IMR-90 (cell line): ENCODE results near the gene TMEM82. TPM values are rescaled to one million over a fixed set of nuclear protein-coding genes. Genes with fewer than 3 reads are reported as not detected.

ENCODE experiments used
- ATAC-seq: fragments of 200-7000 bp; cut with Tn5 transposase; 2 replicates; pipeline ENCODE4 v1.9.1; 2020; ENCODE audit warnings: low read depth, mild to moderate bottlenecking, moderate library complexity
- BruUV-seq: library from RNA; stranded (reverse); fragments of 400-500 nt; replicated peaks from 2 replicates; lab custom pipeline; 2021; lab: Mats Ljungman, UMichigan
- CTCF ChIA-PET: fragments of 300-600 bp; formaldehyde crosslinking; extraction: SDS; loops from one replicate; lab custom pipeline; 2021; ENCODE audit warnings: antibody characterized with exemption; lab: Yijun Ruan, JAX
- POLR2A ChIA-PET: fragments of 300-600 bp; sonication (Branson Sonifier 250); formaldehyde crosslinking; loops from one replicate; lab custom pipeline; 2022; ENCODE audit warnings: antibody characterized with exemption; ENCODE audit not compliant: unreplicated experiment; lab: Charles Lee
- DNase-seq: peaks from one replicate; pipeline ENCODE4 v3.0.0; 2013
- H2AFZ ChIP-seq: replicated peaks from 2 replicates; pipeline ENCODE3; 2013; ENCODE audit warnings: low read length, mild to moderate bottlenecking; ENCODE audit not compliant: poor library complexity
- H2AK5ac ChIP-seq: 2 replicates; pipeline ENCODE4 v1.6.1; 2013; ENCODE audit warnings: low read depth, low read length, inconsistent platforms
- H2AK9ac ChIP-seq: replicated peaks from 2 replicates; pipeline ENCODE3; 2013; ENCODE audit warnings: mild to moderate bottlenecking, low read depth, low read length, moderate library complexity; ENCODE audit not compliant: poor library complexity
- H2BK120ac ChIP-seq: 2 replicates; pipeline ENCODE4 v1.6.1; 2013; ENCODE audit warnings: low read depth, low read length, inconsistent platforms
- H2BK15ac ChIP-seq: 3 replicates; pipeline ENCODE4 v1.6.1; 2013; ENCODE audit warnings: low read depth, low read length, inconsistent platforms
- H2BK20ac ChIP-seq: 2 replicates; pipeline ENCODE4 v1.6.1; 2013; ENCODE audit warnings: low read depth, mild to moderate bottlenecking, inconsistent platforms, low read length, moderate library complexity
- H2BK5ac ChIP-seq: 2 replicates; pipeline ENCODE4 v1.6.1; 2013; ENCODE audit warnings: mild to moderate bottlenecking, low read depth, low read length, inconsistent platforms; ENCODE audit not compliant: poor library complexity, severe bottlenecking
- H3K14ac ChIP-seq: replicated peaks from 2 replicates; pipeline ENCODE4 v1.6.1; 2013; ENCODE audit warnings: low read depth, low read length, inconsistent platforms
- H3K18ac ChIP-seq: 2 replicates; pipeline ENCODE4 v1.6.1; 2013; ENCODE audit warnings: low read depth, low read length, control low read depth
- H3K23ac ChIP-seq: 2 replicates; pipeline ENCODE4 v1.6.1; 2013; ENCODE audit warnings: low read depth, low read length, inconsistent platforms
- H3K27ac ChIP-seq: 2 replicates; pipeline ENCODE4 v1.5.1; 2013; ENCODE audit warnings: mild to moderate bottlenecking, control low read depth, low read length; ENCODE audit not compliant: insufficient read depth
- H3K27me3 ChIP-seq: 2 replicates; pipeline ENCODE4 v1.6.1; 2013; ENCODE audit warnings: low read length; ENCODE audit not compliant: control insufficient read depth, insufficient read depth
- H3K36me3 ChIP-seq: 2 replicates; pipeline ENCODE4 v1.6.1; 2013; ENCODE audit warnings: low read length, mixed read lengths; ENCODE audit not compliant: control insufficient read depth, insufficient read depth
- H3K4ac ChIP-seq: 2 replicates; pipeline ENCODE4 v1.6.1; 2013; ENCODE audit warnings: low read depth, low read length, inconsistent platforms
- H3K4me1 ChIP-seq: 2 replicates; pipeline ENCODE4 v1.6.1; 2013; ENCODE audit warnings: low read length, mixed read lengths; ENCODE audit not compliant: control insufficient read depth, insufficient read depth
- H3K4me2 ChIP-seq: 2 replicates; pipeline ENCODE4 v1.6.1; 2013; ENCODE audit warnings: low read depth, mild to moderate bottlenecking, control low read depth, low read length, moderate library complexity
- H3K4me3 ChIP-seq: 2 replicates; pipeline ENCODE4 v1.5.1; 2013; ENCODE audit warnings: low read depth, mild to moderate bottlenecking, control low read depth, low read length, moderate library complexity; ENCODE audit not compliant: insufficient read depth
- H3K56ac ChIP-seq: 2 replicates; pipeline ENCODE4 v1.6.1; 2013; ENCODE audit warnings: low read length, inconsistent platforms; ENCODE audit not compliant: insufficient read depth; ENCODE audit errors: extremely low read depth
- H3K79me1 ChIP-seq, 2 experiments: 2 replicates each; pipeline ENCODE4 v1.6.1; 2013; ENCODE audit warnings: low read length in 2 of 2, inconsistent platforms in 1 of 2, low read depth in 1 of 2
- H3K9ac ChIP-seq: 2 replicates; pipeline ENCODE4 v1.6.1; 2013; ENCODE audit warnings: low read depth, low read length, control low read depth
- H3K9me1 ChIP-seq: 2 replicates; pipeline ENCODE4 v1.6.1; 2013; ENCODE audit warnings: low read length, inconsistent platforms; ENCODE audit not compliant: insufficient read depth
- H3K9me3 ChIP-seq: 2 replicates; pipeline ENCODE4 v1.6.1; 2013; ENCODE audit warnings: low read length; ENCODE audit not compliant: control insufficient read depth, insufficient read depth
- H4K20me1 ChIP-seq: 2 replicates; pipeline ENCODE4 v1.6.1; 2013; ENCODE audit warnings: low read length, inconsistent platforms; ENCODE audit not compliant: insufficient read depth
- H4K5ac ChIP-seq: 2 replicates; pipeline ENCODE4 v1.6.1; 2013; ENCODE audit warnings: mild to moderate bottlenecking, low read depth, low read length, control low read depth
- H4K8ac ChIP-seq, 2 experiments: 2 replicates each; pipeline ENCODE4 v1.6.1; 2013; ENCODE audit warnings: low read depth in 2 of 2, low read length in 2 of 2, control low read depth in 1 of 2, inconsistent platforms in 1 of 2
- H4K91ac ChIP-seq: 2 replicates; pipeline ENCODE4 v1.6.1; 2013; ENCODE audit warnings: low read depth, low read length, inconsistent platforms; ENCODE audit not compliant: insufficient read depth
- BHLHE40 ChIP-seq: fragments of 150-350 bp; IDR thresholded peaks from 2 replicates; pipeline ENCODE4 v1.6.1; 2016; ENCODE audit warnings: mild to moderate bottlenecking, low read depth, low read length
- CEBPB ChIP-seq: IDR thresholded peaks from 2 replicates; pipeline ENCODE4 v1.6.1; 2012; ENCODE audit warnings: low read depth, low read length, improper control_type of control experiment
- CHD1 ChIP-seq: IDR thresholded peaks from 2 replicates; pipeline ENCODE4 v1.6.1; 2012; ENCODE audit warnings: low read depth, low read length, improper control_type of control experiment
- FOS ChIP-seq: fragments of 150-350 bp; IDR thresholded peaks from 2 replicates; pipeline ENCODE4 v1.6.1; 2016; ENCODE audit warnings: low read depth, low read length
- MAFK ChIP-seq: IDR thresholded peaks from 2 replicates; pipeline ENCODE4 v1.6.1; 2012; ENCODE audit warnings: low read depth, low read length, improper control_type of control experiment
- MAZ ChIP-seq: IDR thresholded peaks from 2 replicates; pipeline ENCODE4 v1.6.1; 2012; ENCODE audit warnings: low read depth, mild to moderate bottlenecking, low read length, improper control_type of control experiment, moderate library complexity, borderline replicate concordance
- MXI1 ChIP-seq: IDR thresholded peaks from 2 replicates; pipeline ENCODE4 v1.6.1; 2012; ENCODE audit warnings: low read depth, mild to moderate bottlenecking, low read length, moderate library complexity, borderline replicate concordance
- NFE2L2 ChIP-seq: fragments of 150-350 bp; IDR thresholded peaks from 2 replicates; pipeline ENCODE4 v1.6.1; 2016; ENCODE audit warnings: low read depth, mild to moderate bottlenecking, low read length
- POLR2A ChIP-seq: IDR thresholded peaks from 2 replicates; pipeline ENCODE4 v1.6.1; 2012; ENCODE audit warnings: mild to moderate bottlenecking, low read depth, low read length
- RAD21 ChIP-seq: IDR thresholded peaks from 2 replicates; pipeline ENCODE4 v1.6.1; 2012; ENCODE audit warnings: low read length, improper control_type of control experiment
- RCOR1 ChIP-seq: IDR thresholded peaks from 2 replicates; pipeline ENCODE4 v1.6.1; 2012; ENCODE audit warnings: mild to moderate bottlenecking, low read length, improper control_type of control experiment; ENCODE audit not compliant: insufficient replicate concordance
- RFX5 ChIP-seq: IDR thresholded peaks from 2 replicates; pipeline ENCODE4 v1.8.0; 2012; ENCODE audit warnings: low read depth, mild to moderate bottlenecking, low read length, moderate library complexity
- SMC3 ChIP-seq: fragments of 150-350 bp; IDR thresholded peaks from 2 replicates; pipeline ENCODE4 v1.6.1; 2016; ENCODE audit warnings: low read depth, mild to moderate bottlenecking, antibody characterized with exemption, low read length, moderate library complexity
- WGBS, 2 experiments: methylation state at CpG; one replicate each; pipeline versions ENCODE4 v1.1.5 to v1.1.7; 2013; ENCODE audit warnings: missing lambda C conversion rate in 2 of 2; ENCODE audit not compliant: insufficient read length in 1 of 2; ENCODE audit errors: extremely low coverage in 2 of 2; 5-methylcytosine and 5-hydroxymethylcytosine counted together
- dilution Hi-C: fragments of 300-500 bp; cut with HindIII; formaldehyde crosslinking; loops from one replicate; pipeline ENCODE4 v1.14.3; 2018; ENCODE audit warnings: low sequenced_read_pairs; ENCODE audit not compliant: unreplicated experiment
- in situ Hi-C: fragments of 300-500 bp; cut with MboI; formaldehyde crosslinking; loops from 3 replicates; pipeline ENCODE4 v1.14.3; 2019; ENCODE audit warnings: low sequenced_read_pairs, inconsistent platforms, mixed read lengths
- intact Hi-C: fragments of 100-400 bp; cut with micrococcal nuclease; formaldehyde crosslinking; loops from 2 replicates; pipeline ENCODE4 v1.10.0; 2022
- polyA plus RNA-seq, 3 experiments: library from polyadenylated mRNA; depleted of rRNA; stranded (reverse); fragments of >200 nt; gene quantifications; 2 replicates each; pipeline ENCODE4 v1.2.3, GENCODE V29; 2012; ENCODE audit warnings: low replicate concordance in 1 of 3
- total RNA-seq: library from RNA; depleted of rRNA; stranded (reverse); fragments of >200 nt; gene quantifications from 2 replicates; pipeline ENCODE4 v1.2.3, GENCODE V29; 2012
- TF ChIP-seq, protein P1 (sequence below): conservative IDR thresholded peaks from 2 replicates; pipeline ENCODE4 v1.5.1; 2012; ENCODE audit warnings: mild to moderate bottlenecking, low read depth, low read length, improper control_type of control experiment
- TF ChIP-seq, protein P2 (sequence below): fragments of 150-350 bp; IDR thresholded peaks from 2 replicates; pipeline ENCODE4 v1.6.1; 2017; ENCODE audit warnings: mild to moderate bottlenecking, antibody characterized with exemption, low read length, low read depth
- TF ChIP-seq, protein P3 (sequence below): fragments of 150-350 bp; IDR thresholded peaks from 2 replicates; pipeline ENCODE4 v1.6.1; 2016; ENCODE audit warnings: low read depth, mild to moderate bottlenecking, low read length, moderate library complexity, borderline replicate concordance

The TMEM82 gene
- total and polyA plus RNA-seq, 2 of the 4 experiments (the other 2 are of a cell fraction), result not detected

DNA sequence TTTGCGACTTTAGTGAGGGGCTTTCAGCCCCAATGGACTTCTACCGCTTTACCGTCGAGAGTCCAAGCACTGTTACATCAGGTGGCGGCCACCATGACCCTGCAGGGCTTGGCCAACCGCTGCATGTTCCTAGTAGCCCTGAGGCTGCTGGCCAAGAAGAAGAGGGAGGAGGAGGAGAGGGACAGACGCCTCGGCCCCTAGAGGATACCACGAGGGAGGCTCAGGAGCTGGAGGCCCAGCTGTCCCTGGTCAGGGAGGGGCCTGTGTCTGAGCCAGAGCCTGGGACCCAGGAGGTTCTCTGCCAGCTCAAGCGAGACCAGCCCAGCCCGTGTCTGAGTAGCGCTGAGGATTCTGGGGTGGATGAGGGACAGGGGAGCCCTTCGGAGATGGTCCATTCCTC is 14.9 kb upstream of the TMEM82 start:
- Histone ChIP-seq H3K9me3 (no peaks in the 10 kb centered on the region), H2AFZ (no peak overlapping the region), H3K14ac (no peak overlapping the region), H2BK120ac (no peak overlapping the region), H4K5ac (no peak overlapping the region), H4K91ac (no peak overlapping the region), H3K4me2 (no peak overlapping the region), H3K4me1 (no peaks in the 10 kb centered on the region), H3K56ac (no peak overlapping the region), H2AK9ac (peak overlapping the region; percentile 24), H4K20me1 (no peaks in the 10 kb centered on the region), H3K79me1 (peaks cover 3% of the 10 kb centered on the region in 2 experiments; a peak in 2 of 4 replicates), H2BK20ac (no peak overlapping the region), H3K4ac (no peak overlapping the region), H3K36me3 (peaks cover 80% of the 10 kb centered on the region), H3K23ac (no peak overlapping the region), H3K27ac (no peak overlapping the region), H3K18ac (no peak overlapping the region), H3K4me3 (no peak overlapping the region), H2BK5ac (no peak overlapping the region), H2BK15ac (no peak overlapping the region), H3K27me3 (no peaks in the 10 kb centered on the region), H2AK5ac (no peak overlapping the region), H4K8ac (no peak overlapping the region), H3K9me1 (no peaks in the 10 kb centered on the region), H3K9ac (no peak overlapping the region)
- BruUV-seq, result no TSS peak
- ATAC-seq (no peak), DNase-seq (no peak)
- dilution Hi-C loops (no loop called here), intact Hi-C loops (no loop called here), in situ Hi-C loops (no loop called here)
- ChIA-PET CTCF (no interaction called here), POLR2A (no interaction called here)
- 100% methylated on average over 3 of the region's 13 CpGs; no CpG with 5 or more reads in 1 of the 2 experiments for WGBS, 2 experiments
- TF ChIP-seq, protein P1, sequence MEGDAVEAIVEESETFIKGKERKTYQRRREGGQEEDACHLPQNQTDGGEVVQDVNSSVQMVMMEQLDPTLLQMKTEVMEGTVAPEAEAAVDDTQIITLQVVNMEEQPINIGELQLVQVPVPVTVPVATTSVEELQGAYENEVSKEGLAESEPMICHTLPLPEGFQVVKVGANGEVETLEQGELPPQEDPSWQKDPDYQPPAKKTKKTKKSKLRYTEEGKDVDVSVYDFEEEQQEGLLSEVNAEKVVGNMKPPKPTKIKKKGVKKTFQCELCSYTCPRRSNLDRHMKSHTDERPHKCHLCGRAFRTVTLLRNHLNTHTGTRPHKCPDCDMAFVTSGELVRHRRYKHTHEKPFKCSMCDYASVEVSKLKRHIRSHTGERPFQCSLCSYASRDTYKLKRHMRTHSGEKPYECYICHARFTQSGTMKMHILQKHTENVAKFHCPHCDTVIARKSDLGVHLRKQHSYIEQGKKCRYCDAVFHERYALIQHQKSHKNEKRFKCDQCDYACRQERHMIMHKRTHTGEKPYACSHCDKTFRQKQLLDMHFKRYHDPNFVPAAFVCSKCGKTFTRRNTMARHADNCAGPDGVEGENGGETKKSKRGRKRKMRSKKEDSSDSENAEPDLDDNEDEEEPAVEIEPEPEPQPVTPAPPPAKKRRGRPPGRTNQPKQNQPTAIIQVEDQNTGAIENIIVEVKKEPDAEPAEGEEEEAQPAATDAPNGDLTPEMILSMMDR, result no peak
- TF ChIP-seq NFE2L2, result no peak
- no peak for TF ChIP-seq CEBPB
- no peak for TF ChIP-seq RFX5
- no peak for TF ChIP-seq RAD21
- no peak for TF ChIP-seq SMC3
- no peak for TF ChIP-seq MAZ
- TF ChIP-seq, protein P2, sequence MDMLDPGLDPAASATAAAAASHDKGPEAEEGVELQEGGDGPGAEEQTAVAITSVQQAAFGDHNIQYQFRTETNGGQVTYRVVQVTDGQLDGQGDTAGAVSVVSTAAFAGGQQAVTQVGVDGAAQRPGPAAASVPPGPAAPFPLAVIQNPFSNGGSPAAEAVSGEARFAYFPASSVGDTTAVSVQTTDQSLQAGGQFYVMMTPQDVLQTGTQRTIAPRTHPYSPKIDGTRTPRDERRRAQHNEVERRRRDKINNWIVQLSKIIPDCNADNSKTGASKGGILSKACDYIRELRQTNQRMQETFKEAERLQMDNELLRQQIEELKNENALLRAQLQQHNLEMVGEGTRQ, result no peak
- TF ChIP-seq MAFK, result no peak
- TF ChIP-seq CHD1, result no peak
- no peak for TF ChIP-seq POLR2A
- TF ChIP-seq MXI1, result no peak
- no peak for TF ChIP-seq FOS
- no peak for TF ChIP-seq RCOR1
- TF ChIP-seq BHLHE40, result no peak
- TF ChIP-seq, protein P3, sequence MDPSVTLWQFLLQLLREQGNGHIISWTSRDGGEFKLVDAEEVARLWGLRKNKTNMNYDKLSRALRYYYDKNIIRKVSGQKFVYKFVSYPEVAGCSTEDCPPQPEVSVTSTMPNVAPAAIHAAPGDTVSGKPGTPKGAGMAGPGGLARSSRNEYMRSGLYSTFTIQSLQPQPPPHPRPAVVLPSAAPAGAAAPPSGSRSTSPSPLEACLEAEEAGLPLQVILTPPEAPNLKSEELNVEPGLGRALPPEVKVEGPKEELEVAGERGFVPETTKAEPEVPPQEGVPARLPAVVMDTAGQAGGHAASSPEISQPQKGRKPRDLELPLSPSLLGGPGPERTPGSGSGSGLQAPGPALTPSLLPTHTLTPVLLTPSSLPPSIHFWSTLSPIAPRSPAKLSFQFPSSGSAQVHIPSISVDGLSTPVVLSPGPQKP, result no peak
